K562 (cell line): Measurements from ENCODE around the gene MYOG. TPM values are rescaled to one million over a fixed set of nuclear protein-coding genes. Genes with fewer than 3 reads are reported as not detected.
A peak's percentile ranks its signal among the peaks of the same experiment; 100 is the strongest.

Experiments
- ATAC-seq: fragments of 200-7000 bp; cut with Tn5 transposase; 3 replicates; pipeline ENCODE4 v1.9.1; 2020; ENCODE audit warnings: moderate library complexity
- BruUV-seq: library from RNA; stranded (reverse); fragments of 400-500 nt; replicated peaks from 2 replicates; lab custom pipeline; 2021; lab: Mats Ljungman, UMichigan
- CTCF ChIA-PET: fragments of 300-600 bp; formaldehyde crosslinking; extraction: SDS; loops from one replicate; lab custom pipeline; 2021; ENCODE audit warnings: low intra/inter-chr PET ratio; lab: Yijun Ruan, JAX
- POLR2A ChIA-PET: fragments of 300-600, 350-650 bp; sonication (Branson Sonifier 250); formaldehyde crosslinking; extraction: SDS; loops from one replicate; lab custom pipeline; 2021; ENCODE audit warnings: antibody characterized with exemption, inconsistent platforms; lab: Yijun Ruan, JAX
- DNase-seq, 4 experiments: peaks; one replicate each; pipeline versions ENCODE4 v3.0.0 to v3.0.0-alpha.2; 2011 to 2018; ENCODE audit warnings: low spot score in 3 of 4, mixed read lengths in 3 of 4; ENCODE audit errors: extremely low read depth in 1 of 4
- FAIRE-seq: peaks from 2 replicates; lab custom pipeline; 2011; peaks lifted over from hg19 to GRCh38; lab: Jason Lieb, UNC
- H2AFZ ChIP-seq: 2 replicates; pipeline ENCODE4 v1.6.0; 2011; ENCODE audit warnings: low read depth, low read length, control low read depth, inconsistent platforms
- H3K27ac ChIP-seq: fragments of 200-600 bp; 3 replicates; pipeline ENCODE4 v1.8.0; 2011; ENCODE audit warnings: low read depth, mild to moderate bottlenecking, control low read depth, inconsistent platforms, low read length, moderate library complexity, mixed read lengths; ENCODE audit errors: extremely low read depth
- H3K27me3 ChIP-seq, 2 experiments: fragments of 300-600 bp in 1 of 2; 2 replicates in 1 of 2; 3 replicates in 1 of 2; pipeline versions ENCODE4 v1.6.0 to v1.8.0; 2011; ENCODE audit warnings: inconsistent platforms in 2 of 2, low read length in 2 of 2, mild to moderate bottlenecking in 1 of 2, mixed read lengths in 1 of 2, moderate library complexity in 1 of 2; ENCODE audit not compliant: control insufficient read depth in 2 of 2, insufficient read depth in 2 of 2
- H3K36me3 ChIP-seq: fragments of 300-600 bp; 3 replicates; pipeline ENCODE4 v1.8.0; 2011; ENCODE audit warnings: mild to moderate bottlenecking, low read length, inconsistent platforms; ENCODE audit not compliant: control insufficient read depth, insufficient read depth
- H3K4me1 ChIP-seq, 2 experiments: fragments of 200-600 bp in 1 of 2; replicated peaks in 1 of 2; 2 replicates in 1 of 2; 3 replicates in 1 of 2; pipeline versions ENCODE4 v1.5.1 to v1.8.0; 2011; ENCODE audit warnings: inconsistent platforms in 2 of 2, low read length in 2 of 2, mild to moderate bottlenecking in 1 of 2, mixed read lengths in 1 of 2, moderate library complexity in 1 of 2; ENCODE audit not compliant: control insufficient read depth in 2 of 2, insufficient read depth in 2 of 2
- H3K4me2 ChIP-seq: 2 replicates; pipeline ENCODE4 v1.6.1; 2011; ENCODE audit warnings: low read length, control low read depth, inconsistent platforms, mixed read lengths; ENCODE audit not compliant: insufficient read depth
- H3K4me3 ChIP-seq: fragments of 200-600 bp; sonication (generic), shearing (Covaris generic); 2 replicates; pipeline ENCODE4 v1.5.1; 2016; ENCODE audit warnings: control low read depth, inconsistent platforms
- H3K79me2 ChIP-seq: fragments of 200-600 bp; 3 replicates; pipeline ENCODE4 v1.8.0; 2011; ENCODE audit warnings: low read length, inconsistent platforms; ENCODE audit not compliant: control insufficient read depth, insufficient read depth
- H3K9ac ChIP-seq, 2 experiments: 2 replicates each; pipeline versions ENCODE4 v1.6.0 to v1.6.1; 2011; ENCODE audit warnings: low read depth in 2 of 2, low read length in 2 of 2, control low read depth in 1 of 2, inconsistent platforms in 1 of 2, mild to moderate bottlenecking in 1 of 2, mixed read lengths in 1 of 2; ENCODE audit not compliant: insufficient read depth in 1 of 2
- H3K9me1 ChIP-seq: one replicate; pipeline ENCODE4 v1.6.0; 2011; ENCODE audit warnings: inconsistent platforms, mild to moderate bottlenecking, low read length, moderate library complexity; ENCODE audit not compliant: control insufficient read depth, insufficient read depth
- H3K9me3 ChIP-seq: replicated peaks from 2 replicates; pipeline ENCODE4 v1.5.1; 2011; ENCODE audit warnings: low read depth, low read length, inconsistent platforms; ENCODE audit not compliant: control insufficient read depth, insufficient read depth
- H4K20me1 ChIP-seq: replicated peaks from 2 replicates; pipeline ENCODE4 v1.6.1; 2011; ENCODE audit warnings: low read length, inconsistent platforms, mixed read lengths; ENCODE audit not compliant: control insufficient read depth, insufficient read depth
- ETV6 ChIP-seq, 3 experiments: fragments of 150-350 bp in 1 of 3; sonication (generic) in 1 of 3; formaldehyde crosslinking in 1 of 3; IDR thresholded peaks; 2 replicates each; pipeline versions ENCODE4 v1.6.1 to v1.8.0; 2014 to 2022; ENCODE audit warnings: borderline replicate concordance in 2 of 3, low read depth in 2 of 3, antibody characterized with exemption in 1 of 3, low read length in 1 of 3, mild to moderate bottlenecking in 1 of 3, missing genetic modification reagents in 1 of 3
- FOXK1 ChIP-seq: sonication (generic); formaldehyde crosslinking; IDR thresholded peaks from 2 replicates; pipeline ENCODE4 v1.8.0; 2022; ENCODE audit warnings: missing genetic modification reagents, mild to moderate bottlenecking, borderline replicate concordance
- RAD21 ChIP-seq, 2 experiments: fragments of 250-450 bp in 1 of 2; fragments of 450-650 bp in 1 of 2; sonication (Bioruptor Pico) in 1 of 2; formaldehyde crosslinking in 1 of 2; IDR thresholded peaks in 1 of 2; conservative IDR thresholded peaks in 1 of 2; 2 replicates each; pipeline versions ENCODE4 v1.4.0 to v1.8.0; 2020 to 2022; ENCODE audit warnings: mild to moderate bottlenecking in 2 of 2, moderate library complexity in 1 of 2
- SP1 ChIP-seq: sonication (generic); formaldehyde crosslinking; IDR thresholded peaks from 2 replicates; pipeline ENCODE4 v1.8.1; 2022; ENCODE audit warnings: mild to moderate bottlenecking, missing genetic modification reagents
- SPI1 ChIP-seq: IDR thresholded peaks from 2 replicates; pipeline ENCODE4 v1.6.1; 2011; ENCODE audit warnings: low read depth, low read length, control low read depth, borderline replicate concordance
- WGBS: fragments of 100-300 bp; shearing (Covaris generic); methylation state at CpG from one replicate; pipeline ENCODE4 v1.1.6; 2016; ENCODE audit warnings: low coverage, mixed read lengths; ENCODE audit not compliant: insufficient coverage; ENCODE audit errors: missing lambda C conversion rate; 5-methylcytosine and 5-hydroxymethylcytosine counted together
- in situ Hi-C: fragments of 300-500 bp; cut with MboI; formaldehyde crosslinking; loops from 4 replicates; pipeline ENCODE4 v1.15.0; 2018; ENCODE audit warnings: inconsistent platforms, mixed read lengths
- intact Hi-C: fragments of 100-400 bp; cut with micrococcal nuclease; formaldehyde crosslinking; loops from 2 replicates; pipeline ENCODE4 v1.14.2; 2022
- polyA plus RNA-seq, 8 experiments: library from polyadenylated mRNA; depleted of rRNA in 4 of 8; stranded (reverse) in 5 of 8; unstranded in 3 of 8; fragments of >200 nt; fragmentation: Nextera tagmentation in 2 of 8; fragmentation: Illumina TruSeq in 1 of 8; extraction: Ambion mirVana in 2 of 8; extraction: Trizol in 1 of 8; gene quantifications; 2 replicates each; pipeline versions ENCODE4 v1.2.1 to v1.2.3, GENCODE V29; 2011 to 2014; ENCODE audit warnings: inconsistent platforms in 1 of 8, missing spikeins in 1 of 8
- total RNA-seq, 7 experiments: library from RNA; depleted of rRNA in 6 of 7; stranded (reverse); fragments of >200 nt in 6 of 7; fragmentation: Illumina TruSeq in 2 of 7; extraction: Trizol in 2 of 7; gene quantifications; 2 replicates each; pipeline versions ENCODE4 v1.2.1 to v1.2.3, GENCODE V29; 2011 to 2021; ENCODE audit warnings: low replicate concordance in 1 of 7
- TF ChIP-seq, protein P1 (sequence below): fragments of 200-800 bp; sonication (Bioruptor generic); IDR thresholded peaks from 2 replicates; pipeline ENCODE4 v1.6.1; 2017; ENCODE audit warnings: missing genetic modification characterization, missing compliant biosample characterization
- TF ChIP-seq, protein P2 (sequence below), 3 experiments: IDR thresholded peaks in 2 of 3; conservative IDR thresholded peaks in 1 of 3; 2 replicates each; pipeline ENCODE4 v1.5.1; 2011 to 2012; ENCODE audit warnings: low read length in 3 of 3, mild to moderate bottlenecking in 3 of 3, control low read depth in 2 of 3, improper control_type of control experiment in 1 of 3, inconsistent platforms in 1 of 3, low read depth in 1 of 3, mixed read lengths in 1 of 3, moderate library complexity in 1 of 3; ENCODE audit not compliant: insufficient read depth in 2 of 3

MYOG gene
- total and polyA plus RNA-seq, 9 of the 15 experiments (the other 6 are each of a cell fraction or from before 2014, with no cell fraction given): not detected

DNA sequence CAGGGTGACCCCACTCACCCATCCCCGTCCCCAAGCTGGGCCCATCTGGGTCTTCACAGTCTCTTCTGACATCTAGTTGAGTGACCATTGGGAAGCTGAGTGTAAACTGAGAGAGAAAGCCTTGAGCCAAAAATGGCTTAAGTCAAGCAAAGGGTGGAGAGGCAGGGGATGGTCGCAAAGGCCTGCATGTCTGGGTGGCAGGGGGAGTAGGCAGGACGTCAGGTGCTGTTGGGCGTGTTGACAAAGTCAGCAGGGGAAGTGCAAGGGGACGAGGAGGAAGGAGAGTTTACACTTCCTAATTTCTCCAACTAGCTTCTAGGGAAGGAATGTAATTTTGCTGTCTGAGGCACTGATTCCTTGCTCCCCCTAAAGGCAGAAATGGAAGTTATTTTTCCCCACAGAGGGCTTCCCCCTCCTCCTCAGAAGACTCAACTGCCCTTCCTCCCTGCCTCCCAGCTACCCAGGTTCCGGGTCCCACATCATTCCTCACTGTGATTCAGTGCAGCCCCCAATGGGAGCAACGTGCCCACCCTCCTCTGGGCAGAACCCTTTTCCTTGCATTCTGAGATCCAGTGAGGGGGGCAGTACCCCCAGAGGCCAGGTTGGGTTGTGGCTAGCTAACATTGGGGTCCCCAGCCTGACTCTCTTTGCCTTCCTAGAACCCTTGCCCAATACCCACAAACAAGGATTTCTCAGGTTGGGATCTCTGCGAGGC lies 40.5 kb upstream of the MYOG start:
- BruUV-seq: no TSS peak
- no peak overlapping the region for H3K4me2 ChIP-seq
- peak; percentile 58 for ATAC-seq
- TF ChIP-seq RAD21 (CRISPR knock-in tag; conservative IDR thresholded peaks at IDR 0.05 in 1 of 2, IDR thresholded peaks at IDR 0.05 in 1 of 2): peak in 1 of 2 experiments; percentile 23; a peak in 1 of 4 replicates
- TF ChIP-seq, protein P1, sequence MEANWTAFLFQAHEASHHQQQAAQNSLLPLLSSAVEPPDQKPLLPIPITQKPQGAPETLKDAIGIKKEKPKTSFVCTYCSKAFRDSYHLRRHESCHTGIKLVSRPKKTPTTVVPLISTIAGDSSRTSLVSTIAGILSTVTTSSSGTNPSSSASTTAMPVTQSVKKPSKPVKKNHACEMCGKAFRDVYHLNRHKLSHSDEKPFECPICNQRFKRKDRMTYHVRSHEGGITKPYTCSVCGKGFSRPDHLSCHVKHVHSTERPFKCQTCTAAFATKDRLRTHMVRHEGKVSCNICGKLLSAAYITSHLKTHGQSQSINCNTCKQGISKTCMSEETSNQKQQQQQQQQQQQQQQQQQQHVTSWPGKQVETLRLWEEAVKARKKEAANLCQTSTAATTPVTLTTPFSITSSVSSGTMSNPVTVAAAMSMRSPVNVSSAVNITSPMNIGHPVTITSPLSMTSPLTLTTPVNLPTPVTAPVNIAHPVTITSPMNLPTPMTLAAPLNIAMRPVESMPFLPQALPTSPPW (CRISPR knock-in tag): 0 out of 2 replicates have a peak, but pooled peaks have one; percentile 19
- 0 out of 4 replicates have a peak, but pooled peaks of 1 of the 2 experiments have one; percentile 32 for TF ChIP-seq ETV6 (IDR thresholded peaks at IDR 0.05; ENCODE audit: borderline replicate concordance in 1 of 2, low read depth in 2 of 2, low read length in 1 of 2)
- no peak for TF ChIP-seq ETV6 (CRISPR knock-in tag; IDR thresholded peaks at IDR 0.05; ENCODE audit: borderline replicate concordance)
- TF ChIP-seq, protein P2, sequence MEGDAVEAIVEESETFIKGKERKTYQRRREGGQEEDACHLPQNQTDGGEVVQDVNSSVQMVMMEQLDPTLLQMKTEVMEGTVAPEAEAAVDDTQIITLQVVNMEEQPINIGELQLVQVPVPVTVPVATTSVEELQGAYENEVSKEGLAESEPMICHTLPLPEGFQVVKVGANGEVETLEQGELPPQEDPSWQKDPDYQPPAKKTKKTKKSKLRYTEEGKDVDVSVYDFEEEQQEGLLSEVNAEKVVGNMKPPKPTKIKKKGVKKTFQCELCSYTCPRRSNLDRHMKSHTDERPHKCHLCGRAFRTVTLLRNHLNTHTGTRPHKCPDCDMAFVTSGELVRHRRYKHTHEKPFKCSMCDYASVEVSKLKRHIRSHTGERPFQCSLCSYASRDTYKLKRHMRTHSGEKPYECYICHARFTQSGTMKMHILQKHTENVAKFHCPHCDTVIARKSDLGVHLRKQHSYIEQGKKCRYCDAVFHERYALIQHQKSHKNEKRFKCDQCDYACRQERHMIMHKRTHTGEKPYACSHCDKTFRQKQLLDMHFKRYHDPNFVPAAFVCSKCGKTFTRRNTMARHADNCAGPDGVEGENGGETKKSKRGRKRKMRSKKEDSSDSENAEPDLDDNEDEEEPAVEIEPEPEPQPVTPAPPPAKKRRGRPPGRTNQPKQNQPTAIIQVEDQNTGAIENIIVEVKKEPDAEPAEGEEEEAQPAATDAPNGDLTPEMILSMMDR (IDR thresholded peaks at IDR 0.05 in 2 of 3, conservative IDR thresholded peaks at IDR 0.05 in 1 of 3; ENCODE audit: insufficient read depth in 2 of 3, low read depth in 1 of 3, low read length in 3 of 3): peak; percentile 42 to 57 (median 52)
- no peak for TF ChIP-seq SP1 (CRISPR knock-in tag)
- peak; percentile 65 for TF ChIP-seq SPI1
- TF ChIP-seq FOXK1: no peak
- TF ChIP-seq, all 486 proteins: peak for 5
- intact Hi-C loops (no loop called here), in situ Hi-C loops (no loop called here)
- Histone ChIP-seq H2AFZ (no peak overlapping the region), H3K4me1 (peaks cover 0 to 16% of the 10 kb centered on the region in 2 experiments; a peak in 2 of 5 replicates), H3K79me2 (no peaks in the 10 kb centered on the region), H3K9me3 (no peaks in the 10 kb centered on the region), H3K9ac (no peak overlapping the region), H3K36me3 (no peaks in the 10 kb centered on the region), H3K9me1 (no peaks in the 10 kb centered on the region), H3K4me3 (no peak overlapping the region), H3K27ac (no peak overlapping the region), H4K20me1 (peaks cover 21% of the 10 kb centered on the region), H3K27me3 (peaks cover 3 to 72% of the 10 kb centered on the region in 2 experiments; a peak in 4 of 5 replicates)
- WGBS: 0% methylated on average over 8 of the region's 8 CpGs
- FAIRE-seq (peak; percentile 82), DNase-seq (peak in 1 of 4 experiments; percentile 25)
- ChIA-PET CTCF (no interaction called here), POLR2A (interaction anchor here (1.0 to 1.6 kb wide), 3 partner anchors 9 to 102 kb away, joined by 3 to 5 read pairs (median 5); no protein-coding TSS in a partner anchor)
